GM10248 (cell line): ENCODE data around the gene TRAPPC6A.

Experiments used
- CTCF ChIA-PET: fragments of 300-600 bp; sonication (Branson Sonifier 250); formaldehyde crosslinking; extraction: SDS; loops from one replicate; lab custom pipeline; 2021; ENCODE audit warnings: antibody characterized with exemption; lab: Yijun Ruan, JAX
- POLR2A ChIA-PET: fragments of 350-650 bp; sonication (Branson Sonifier 250); formaldehyde crosslinking; extraction: SDS; loops from one replicate; lab custom pipeline; 2020; ENCODE audit warnings: antibody characterized with exemption; lab: Yijun Ruan, JAX
- DNase-seq: peaks from one replicate; pipeline ENCODE4 v3.0.0; 2012; ENCODE audit errors: extremely low spot score
- CTCF ChIP-seq: IDR thresholded peaks from 2 replicates; pipeline ENCODE4 v1.5.1; 2012; ENCODE audit warnings: mild to moderate bottlenecking, low read depth; ENCODE audit errors: extremely low read depth, missing control alignments, control extremely low read depth

TRAPPC6A gene

GRCh38 chr19:45137179-45137761, 40.8 kb downstream of the TRAPPC6A start:
- peak; percentile 86 for DNase-seq
- peak; percentile 40 for TF ChIP-seq CTCF
- POLR2A ChIA-PET: no interaction called here
- CTCF ChIA-PET: interaction anchor here (0.7 to 3.9 kb wide), 9 partner anchors 11 to 201 kb away, joined by 3 to 44 read pairs (median 5); partner anchors contain the start of gene BLOC1S3

- ChIA-PET POLR2A (interaction anchor here (0.9 kb wide), 1 partner anchor 19 kb away, joined by 3 read pairs; no protein-coding TSS in a partner anchor), CTCF (interaction anchor here (0.8 to 3.9 kb wide), 9 partner anchors 10 to 202 kb away, joined by 3 to 44 read pairs (median 5); partner anchors contain the start of gene PPP1R37)
- peak; percentile 71 for DNase-seq
- no peak for TF ChIP-seq CTCF
These were observed 41.4 kb downstream of the TRAPPC6A start for GRCh38 chr19:45136507-45137178.

- DNase-seq: no peak
- CTCF ChIA-PET: interaction anchor here (0.8 to 3.9 kb wide), 4 partner anchors 10 to 43 kb away, joined by 3 to 44 read pairs (median 7); partner anchors contain the start of gene PPP1R37
- TF ChIP-seq CTCF: no peak
- POLR2A ChIA-PET: no interaction called here
These were observed 42.7 kb downstream of the TRAPPC6A start for GRCh38 chr19:45135176-45135885.

GRCh38 chr19:45133661-45134060, 44.4 kb downstream of the TRAPPC6A start:
- DNase-seq: no peak
- TF ChIP-seq CTCF: no peak
- ChIA-PET CTCF (interaction anchor here (3.2 kb wide), 1 partner anchor 12 kb away, joined by 12 read pairs; no protein-coding TSS in a partner anchor), POLR2A (no interaction called here)

GRCh38 chr19:45130888-45131615, 47.0 kb downstream of the TRAPPC6A start:
- ChIA-PET POLR2A (interaction anchor here (0.6 kb wide), 1 partner anchor 216 kb away, joined by 6 read pairs; no protein-coding TSS in a partner anchor), CTCF (interaction anchor here (1.1 to 3.2 kb wide), 5 partner anchors 9 to 216 kb away, joined by 3 to 12 read pairs (median 4); partner anchors contain the start of gene APOC1)
- TF ChIP-seq CTCF: peak; percentile 44
- DNase-seq: no peak
